Posterior cingulate gyrus (tissue), 11 donors: ENCODE results near the gene CD200R1.

ENCODE experiments used
- DNase-seq, 10 donors: peaks; one replicate each; pipeline versions ENCODE4 v3.0.0 to v3.0.0-alpha.2; 2020 to 2021; ENCODE audit warnings: mixed read lengths in 3 of 10
- intact Hi-C: fragments of 100-400 bp; cut with DNase I; formaldehyde crosslinking; loops from one replicate; pipeline ENCODE4 v1.15.1; 2023

CD200R1 gene

DNA sequence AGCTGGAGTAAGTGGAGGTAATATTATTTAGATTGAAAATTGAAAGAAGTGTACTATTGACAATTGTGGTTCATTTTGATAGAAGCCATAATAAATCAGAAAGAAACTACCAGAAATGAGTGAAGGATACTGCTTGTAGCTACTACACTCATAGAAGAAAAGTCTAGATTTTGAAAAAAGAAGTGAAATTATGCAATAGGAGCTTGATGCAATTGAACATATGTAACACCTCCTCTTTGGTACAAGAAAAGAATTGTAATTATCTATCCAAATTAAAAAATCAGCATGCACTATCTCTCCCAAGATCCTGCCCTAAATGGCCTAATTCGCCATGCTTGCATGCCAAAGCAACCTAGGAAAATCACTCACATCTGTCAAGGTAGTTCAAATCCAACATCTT, 77.1 kb downstream of the CD200R1 start:
- intact Hi-C loops = no loop called here
- no peak for DNase-seq

DNA sequence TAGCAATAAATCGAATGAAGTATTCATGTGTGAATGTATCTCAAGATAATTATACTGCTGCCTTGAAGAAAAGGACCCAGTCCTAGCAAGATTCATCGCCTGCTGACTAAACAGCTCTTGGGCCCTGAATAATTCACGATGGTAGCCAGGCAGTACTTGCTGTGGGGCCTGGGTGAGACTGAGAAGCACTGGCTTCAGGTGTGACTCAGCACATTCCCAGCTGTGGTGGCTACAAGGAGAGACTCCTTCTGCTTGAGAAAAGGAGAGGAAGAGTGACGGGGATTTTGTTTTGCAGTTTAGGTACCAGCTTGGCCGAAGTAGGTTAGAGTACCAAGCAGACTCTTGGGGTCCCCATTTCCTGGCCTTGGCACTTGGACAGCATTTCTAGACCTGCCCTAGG, 80.6 kb downstream of the CD200R1 start:
- no peak for DNase-seq
- intact Hi-C loops = no loop called here

DNA sequence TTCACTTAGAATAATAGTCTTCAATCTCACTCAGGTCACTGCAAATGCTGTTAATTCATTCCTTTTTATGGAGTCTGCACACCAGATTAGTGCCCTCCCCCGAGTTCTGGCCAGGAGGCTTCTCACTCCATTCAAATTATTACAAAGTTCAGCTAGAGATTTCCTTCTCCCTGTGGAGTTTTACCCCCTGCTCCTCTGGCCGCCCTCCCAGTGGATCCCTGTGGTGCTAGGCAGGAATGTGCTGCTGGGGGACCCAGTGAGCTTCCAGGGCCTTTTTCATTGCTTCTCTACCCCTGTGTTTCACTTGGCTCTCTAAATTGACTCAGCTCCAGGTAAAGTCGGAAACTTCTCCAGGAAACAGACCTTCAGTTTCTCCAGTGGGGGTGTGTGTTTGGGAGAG, 85.5 kb downstream of the CD200R1 start:
- no peak for DNase-seq
- intact Hi-C loops = no loop called here

DNA sequence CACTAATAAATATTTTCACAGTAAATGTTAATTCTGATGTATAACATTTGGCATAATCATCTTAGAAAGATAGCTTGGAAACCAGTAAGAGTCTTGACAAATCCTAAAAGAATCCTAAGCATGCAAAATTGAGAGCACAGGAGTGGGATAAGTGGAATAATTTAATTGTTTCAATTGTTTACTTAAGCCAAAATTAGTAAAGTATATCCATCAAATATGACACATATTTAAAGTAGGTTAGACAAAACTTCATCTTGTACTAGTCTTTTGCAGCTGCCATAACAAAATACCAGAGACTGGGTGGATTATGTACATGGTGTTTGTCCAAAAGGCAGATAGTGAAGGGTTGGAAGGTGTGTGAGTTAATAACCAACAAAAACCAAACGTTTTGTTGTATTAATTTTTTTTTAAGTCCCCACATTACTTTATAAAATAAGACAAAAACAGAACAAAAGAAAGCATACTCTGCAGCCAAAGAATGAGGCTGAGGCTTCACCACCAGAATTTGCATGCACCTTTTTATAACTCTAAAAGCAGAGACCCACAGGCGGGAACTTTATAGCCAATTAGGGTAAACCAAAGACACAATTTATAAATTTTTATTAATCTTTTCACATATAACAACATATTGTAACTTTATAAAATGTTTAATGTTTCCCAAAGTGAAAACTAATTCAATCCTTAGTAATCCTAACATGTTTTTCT, 86.4 kb downstream of the CD200R1 start:
- DNase-seq = no peak
- intact Hi-C loops = no loop called here

DNA sequence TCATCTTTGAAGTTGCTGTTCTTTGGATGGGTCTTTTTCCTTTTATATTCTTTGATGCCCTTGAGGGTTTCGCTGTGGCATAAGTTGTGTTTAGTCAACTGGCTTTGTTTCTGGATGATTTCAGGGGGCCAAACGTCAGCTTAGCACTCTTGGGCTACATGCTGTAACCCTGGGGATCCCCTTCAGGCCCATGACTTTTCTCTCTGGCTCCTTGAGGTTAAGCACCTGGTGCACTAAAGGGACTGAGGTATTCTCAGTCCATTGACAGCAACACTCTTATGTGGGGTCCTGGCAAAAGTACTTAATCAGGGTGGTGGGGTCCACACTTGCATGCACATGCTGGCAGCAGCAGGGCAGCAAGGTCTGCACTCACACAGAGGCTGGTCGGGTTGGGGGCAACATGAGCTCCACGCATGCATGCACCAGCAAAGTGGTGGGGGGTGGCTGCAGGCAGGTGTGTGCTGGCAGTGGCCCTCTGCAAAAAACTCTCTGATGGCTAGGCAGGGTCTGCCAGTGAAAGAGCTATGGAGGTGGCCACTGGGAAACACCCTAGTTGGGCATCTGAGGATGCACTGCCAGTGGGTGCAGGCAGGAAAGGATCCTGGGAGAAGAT, 90.1 kb downstream of the CD200R1 start:
- intact Hi-C loops = no loop called here
- DNase-seq = peak in 2 of 10 donors; percentile 57 to 73

DNA sequence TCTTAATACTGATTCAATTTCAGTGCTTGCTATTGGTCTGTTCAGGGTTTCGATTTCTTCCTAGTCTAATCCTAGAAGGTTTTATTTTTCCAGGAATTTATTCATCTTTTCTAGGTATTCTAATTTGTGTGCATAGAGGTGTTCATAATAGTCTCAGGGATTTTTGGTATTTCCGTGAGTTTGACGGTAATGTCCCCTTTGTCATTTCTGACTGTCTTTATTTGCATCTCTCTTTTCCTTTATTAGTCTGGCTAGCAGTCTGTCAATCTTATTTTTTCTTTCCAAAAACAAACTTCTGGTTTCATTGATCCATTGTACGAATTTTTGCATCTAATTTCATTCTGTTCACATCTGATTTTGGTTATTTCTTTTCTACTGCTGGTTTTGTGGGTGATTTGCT, 93.0 kb downstream of the CD200R1 start:
- intact Hi-C loops = no loop called here
- DNase-seq = no peak

DNA sequence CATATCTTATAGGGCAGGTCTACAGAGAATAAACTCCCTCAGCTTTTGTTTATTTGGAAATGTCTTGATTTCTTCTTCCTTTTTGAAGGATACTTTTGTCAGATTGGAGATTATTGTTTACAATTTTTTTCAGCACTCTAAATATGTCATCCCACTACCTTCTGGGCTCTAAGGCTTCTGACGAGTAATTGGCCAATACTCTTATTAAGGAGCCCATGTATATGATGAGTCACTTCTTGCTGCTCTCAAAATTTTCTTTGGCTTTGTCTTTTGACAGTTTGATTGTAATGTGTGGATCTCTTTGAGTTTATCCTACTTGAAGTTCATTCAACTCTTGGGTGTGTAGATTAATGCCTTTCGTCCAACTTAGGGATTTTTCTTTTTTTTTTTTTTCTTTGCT, 99.3 kb downstream of the CD200R1 start:
- intact Hi-C loops = no loop called here
- DNase-seq = no peak

DNA sequence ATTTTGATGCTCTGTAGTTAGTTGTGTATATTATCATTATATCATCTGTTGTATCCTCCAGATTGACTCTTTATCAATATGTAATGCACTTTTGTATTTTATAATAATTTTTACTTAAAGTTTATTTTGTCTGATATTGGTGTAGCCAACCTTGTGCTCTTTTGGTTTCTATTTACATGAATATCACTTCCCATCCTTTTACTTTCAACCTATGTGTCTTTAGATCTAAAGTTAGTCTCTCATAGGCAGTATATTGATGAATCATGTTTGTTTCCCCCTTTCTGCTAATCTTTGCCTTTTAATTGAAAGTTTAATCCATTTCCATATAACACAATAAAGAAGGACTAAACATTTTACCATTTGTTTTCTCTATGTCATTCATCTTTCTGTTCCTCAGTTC, 100.2 kb downstream of the CD200R1 start:
- intact Hi-C loops = no loop called here

DNA sequence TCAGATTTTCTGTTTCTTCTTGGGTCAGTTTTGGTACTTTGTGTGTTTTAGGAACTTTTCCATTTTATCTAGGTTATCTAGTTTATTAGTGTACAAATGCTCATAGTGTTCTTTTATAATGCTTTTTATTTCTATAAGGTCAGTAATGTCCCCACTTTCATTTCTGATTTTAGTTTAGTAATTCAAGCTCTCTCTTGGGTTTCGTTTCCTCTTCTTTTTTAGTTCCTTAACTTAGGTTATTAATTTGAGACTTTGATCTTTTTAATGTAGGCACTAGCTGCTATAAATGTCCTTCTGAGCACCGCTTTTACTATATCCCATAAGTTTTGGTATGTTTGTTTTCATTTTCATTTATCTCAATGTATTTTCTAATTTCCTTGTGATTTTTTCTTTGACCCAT, 101.3 kb downstream of the CD200R1 start:
- no peak for DNase-seq

More for the DNA sequence above, 100.2 kb downstream of the CD200R1 start:
- DNase-seq = no peak

DNA sequence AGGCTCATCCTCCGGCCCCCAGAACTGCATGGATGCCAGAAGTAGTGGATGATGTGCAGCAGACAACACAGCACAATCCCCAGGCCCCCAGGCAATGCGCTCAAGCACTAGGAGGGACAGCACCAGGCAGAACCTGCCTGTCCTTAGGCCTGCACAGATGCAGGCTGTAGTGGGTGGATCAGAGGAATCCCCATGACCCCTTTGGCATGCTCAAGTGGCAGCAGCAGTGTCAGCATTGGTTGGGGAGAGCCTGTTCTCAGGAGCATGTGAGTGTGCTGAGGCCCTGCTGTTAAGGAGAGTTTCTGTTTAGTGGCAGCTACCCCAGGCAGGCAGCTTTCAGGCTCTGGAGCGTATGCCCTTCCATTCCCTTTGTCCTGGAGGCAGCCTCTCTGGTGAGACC, 103.2 kb downstream of the CD200R1 start:
- no peak for DNase-seq
- intact Hi-C loops = no loop called here

More for the DNA sequence above, 101.3 kb downstream of the CD200R1 start:
- intact Hi-C loops = no loop called here
